Neuronal stem cell (in vitro differentiated cells): ENCODE data around the gene KCNK5.

Experiments
- DNase-seq: peaks from one replicate; pipeline ENCODE4 v3.0.0-alpha.2; 2013; ENCODE audit warnings: low spot score
- H2AFZ ChIP-seq: one replicate; pipeline ENCODE4 v1.6.1; 2013; ENCODE audit warnings: mild to moderate bottlenecking, low read length, inconsistent platforms
- H2AK5ac ChIP-seq: 2 replicates; pipeline ENCODE4 v1.6.1; 2013; ENCODE audit warnings: low read depth, mild to moderate bottlenecking, inconsistent platforms, low read length, moderate library complexity, mixed read lengths
- H2BK120ac ChIP-seq: 2 replicates; pipeline ENCODE4 v1.6.1; 2013; ENCODE audit warnings: low read depth, mild to moderate bottlenecking, inconsistent platforms, low read length, moderate library complexity, mixed read lengths
- H2BK12ac ChIP-seq: one replicate; pipeline ENCODE4 v1.6.1; 2013; ENCODE audit warnings: low read length, inconsistent platforms
- H2BK15ac ChIP-seq: 2 replicates; pipeline ENCODE4 v1.6.1; 2013; ENCODE audit warnings: mild to moderate bottlenecking, low read length, inconsistent platforms, mixed read lengths
- H2BK5ac ChIP-seq: one replicate; pipeline ENCODE4 v1.6.1; 2013; ENCODE audit warnings: inconsistent platforms, mild to moderate bottlenecking, low read length, moderate library complexity
- H3K14ac ChIP-seq: one replicate; pipeline ENCODE4 v1.6.1; 2013; ENCODE audit warnings: low read length, inconsistent platforms
- H3K18ac ChIP-seq: 2 replicates; pipeline ENCODE4 v1.6.1; 2013; ENCODE audit warnings: low read length, inconsistent platforms
- H3K23ac ChIP-seq: 2 replicates; pipeline ENCODE4 v1.6.1; 2013; ENCODE audit warnings: low read depth, mild to moderate bottlenecking, mixed read lengths, low read length, inconsistent platforms; ENCODE audit not compliant: poor library complexity
- H3K27ac ChIP-seq: replicated peaks from 3 replicates; pipeline ENCODE4 v1.5.1; 2013; ENCODE audit warnings: low read length, inconsistent platforms
- H3K27me3 ChIP-seq, 3 experiments: 2 replicates each; pipeline ENCODE4 v1.6.1; 2013; ENCODE audit warnings: low read length in 3 of 3, mild to moderate bottlenecking in 2 of 3, inconsistent platforms in 1 of 3, low read depth in 1 of 3, mixed read lengths in 1 of 3, moderate library complexity in 1 of 3; ENCODE audit not compliant: control insufficient read depth in 3 of 3, insufficient read depth in 3 of 3
- H3K36me3 ChIP-seq, 2 donors: replicated peaks in 1 of 2; 2 replicates each; pipeline ENCODE4 v1.6.1; 2013; ENCODE audit warnings: low read length in 2 of 2; ENCODE audit not compliant: control insufficient read depth in 2 of 2, insufficient read depth in 2 of 2
- H3K4ac ChIP-seq: 2 replicates; pipeline ENCODE4 v1.6.1; 2013; ENCODE audit warnings: inconsistent platforms, mild to moderate bottlenecking, low read length, moderate library complexity
- H3K4me1 ChIP-seq, 2 donors: 1 replicate in 1 of 2; 2 replicates in 1 of 2; pipeline ENCODE4 v1.6.1; 2013; ENCODE audit warnings: low read length in 2 of 2, low read depth in 1 of 2; ENCODE audit not compliant: control insufficient read depth in 2 of 2, insufficient read depth in 1 of 2
- H3K4me2 ChIP-seq: one replicate; pipeline ENCODE4 v1.6.1; 2013; ENCODE audit warnings: mild to moderate bottlenecking, low read length, inconsistent platforms; ENCODE audit not compliant: insufficient read depth, poor library complexity, severe bottlenecking
- H3K4me3 ChIP-seq, 2 donors: 2 replicates each; pipeline ENCODE4 v1.5.1; 2013; ENCODE audit warnings: low read length in 2 of 2, mild to moderate bottlenecking in 2 of 2, inconsistent platforms in 1 of 2, moderate library complexity in 1 of 2
- H3K79me1 ChIP-seq: one replicate; pipeline ENCODE4 v1.6.1; 2013; ENCODE audit warnings: low read depth, mild to moderate bottlenecking, inconsistent platforms, low read length, moderate library complexity
- H3K9ac ChIP-seq: one replicate; pipeline ENCODE4 v1.6.1; 2013; ENCODE audit warnings: mild to moderate bottlenecking, low read depth, low read length, inconsistent platforms; ENCODE audit not compliant: poor library complexity
- H3K9me3 ChIP-seq, 2 donors: replicated peaks in 1 of 2; 2 replicates each; pipeline versions ENCODE3 to v1.6.1; 2013; ENCODE audit warnings: low read length in 2 of 2, mild to moderate bottlenecking in 2 of 2, inconsistent platforms in 1 of 2, low read depth in 1 of 2, mixed read lengths in 1 of 2, moderate library complexity in 1 of 2; ENCODE audit not compliant: control insufficient read depth in 2 of 2, insufficient read depth in 1 of 2
- H4K8ac ChIP-seq: one replicate; pipeline ENCODE4 v1.6.1; 2013; ENCODE audit warnings: low read depth, mild to moderate bottlenecking, inconsistent platforms, low read length, moderate library complexity
- H4K91ac ChIP-seq: one replicate; pipeline ENCODE4 v1.6.1; 2013; ENCODE audit warnings: low read length, low read depth, mild to moderate bottlenecking, inconsistent platforms; ENCODE audit not compliant: poor library complexity
- WGBS, 2 donors: extraction: QIAGEN DNeasy Blood & Tissue Kit; methylation state at CpG; one replicate each; pipeline ENCODE4 v1.1.7; 2013; ENCODE audit warnings: missing lambda C conversion rate in 2 of 2, mixed read lengths in 1 of 2; ENCODE audit not compliant: insufficient read length in 2 of 2, insufficient replicate concordance in 1 of 2; ENCODE audit errors: extremely low coverage in 2 of 2; 5-methylcytosine and 5-hydroxymethylcytosine counted together

Gene KCNK5

GRCh38 chr6:39197922-39198500, 31.3 kb downstream of the KCNK5 start:
- H3K18ac ChIP-seq, result no peak overlapping the region
- H3K4ac ChIP-seq, result no peak overlapping the region
- peaks cover 0 to 2% of the 10 kb centered on the region in 2 donors for H3K9me3 ChIP-seq
- no peak overlapping the region for H2AK5ac ChIP-seq
- no peak overlapping the region for H3K9ac ChIP-seq
- H2BK5ac ChIP-seq, result no peak overlapping the region
- no peak overlapping the region for H3K23ac ChIP-seq
- no peak overlapping the region for H3K27ac ChIP-seq
- H2BK15ac ChIP-seq, result no peak overlapping the region
- no peak overlapping the region for H2BK120ac ChIP-seq
- no peak overlapping the region for H4K91ac ChIP-seq
- H3K79me1 ChIP-seq, result peaks cover 2% of the 10 kb centered on the region
- H3K4me3 ChIP-seq, result no peak overlapping the region
- H2AFZ ChIP-seq, result no peak overlapping the region
- H2BK12ac ChIP-seq, result no peak overlapping the region
- H4K8ac ChIP-seq, result no peak overlapping the region
- H3K4me1 ChIP-seq, result peaks cover 8 to 13% of the 10 kb centered on the region in 2 donors
- H3K14ac ChIP-seq, result no peak overlapping the region
- H3K36me3 ChIP-seq, result peaks cover 0 to 10% of the 10 kb centered on the region in 2 donors
- DNase-seq, result no peak
- peaks cover 0 to 5% (median 0%) of the 10 kb centered on the region in 3 experiments for H3K27me3 ChIP-seq
- H3K4me2 ChIP-seq, result no peak overlapping the region

DNA sequence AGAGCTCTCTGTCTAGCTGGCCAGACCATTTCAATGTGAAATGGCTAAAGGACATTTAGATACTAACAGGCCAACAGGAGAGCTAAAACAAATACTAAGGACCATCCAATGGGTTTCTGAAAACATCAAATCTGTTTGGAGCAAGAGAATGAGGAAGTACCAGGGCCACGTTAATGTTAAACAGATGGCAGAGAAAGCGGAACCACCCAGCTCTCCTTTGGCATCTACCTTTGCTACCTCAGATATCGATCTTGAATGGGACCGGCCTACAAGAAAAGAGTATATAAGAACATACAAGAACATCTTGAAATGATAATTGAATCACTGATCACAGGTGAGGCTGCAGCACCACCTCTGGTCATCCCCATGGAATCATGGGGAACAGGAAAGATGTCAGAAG, 31.8 kb downstream of the KCNK5 start:
- Histone ChIP-seq H3K27me3 (no peaks in the 10 kb centered on the region), H3K4me2 (no peak overlapping the region), H2AK5ac (no peak overlapping the region), H3K79me1 (peaks cover 2% of the 10 kb centered on the region), H2BK15ac (no peak overlapping the region), H3K14ac (no peak overlapping the region), H4K91ac (no peak overlapping the region), H2AFZ (no peak overlapping the region), H3K4me1 (peaks cover 8 to 17% of the 10 kb centered on the region in 2 donors), H4K8ac (no peak overlapping the region), H3K4ac (no peak overlapping the region), H3K18ac (no peak overlapping the region), H3K36me3 (peaks cover 0 to 12% of the 10 kb centered on the region in 2 donors), H2BK120ac (no peak overlapping the region), H3K23ac (no peak overlapping the region), H3K9me3 (peaks cover 0 to 2% of the 10 kb centered on the region in 2 donors), H3K4me3 (no peak overlapping the region), H2BK12ac (no peak overlapping the region), H2BK5ac (no peak overlapping the region), H3K27ac (no peak overlapping the region), H3K9ac (no peak overlapping the region)
- DNase-seq, result no peak
- no CpG with 5 or more reads among the region's 4 CpGs for WGBS, 2 donors

- no peaks in the 10 kb centered on the region for H3K27me3 ChIP-seq
- H3K23ac ChIP-seq, result peak overlapping the region; percentile 9
- no peak overlapping the region for H3K27ac ChIP-seq
- H3K18ac ChIP-seq, result no peak overlapping the region
- no peak overlapping the region for H3K14ac ChIP-seq
- no peak overlapping the region for H2BK5ac ChIP-seq
- H3K4me3 ChIP-seq, result no peak overlapping the region
- H2BK120ac ChIP-seq, result no peak overlapping the region
- H2BK15ac ChIP-seq, result no peak overlapping the region
- no peak overlapping the region for H4K91ac ChIP-seq
- no peak overlapping the region for H3K4ac ChIP-seq
- H4K8ac ChIP-seq, result no peak overlapping the region
- no peak overlapping the region for H3K4me2 ChIP-seq
- no peak overlapping the region for H2AK5ac ChIP-seq
- no peak overlapping the region for H2BK12ac ChIP-seq
- peaks cover 8 to 16% of the 10 kb centered on the region in 2 donors for H3K4me1 ChIP-seq
- WGBS, 2 donors, result no CpG with 5 or more reads among the region's 3 CpGs
- H3K79me1 ChIP-seq, result peaks cover 2% of the 10 kb centered on the region
- no peak for DNase-seq
- no peak overlapping the region for H2AFZ ChIP-seq
- H3K9me3 ChIP-seq, result peaks cover 0 to 2% of the 10 kb centered on the region in 2 donors
- no peak overlapping the region for H3K9ac ChIP-seq
- peaks cover 0 to 12% of the 10 kb centered on the region in 2 donors for H3K36me3 ChIP-seq
Measured at GRCh38 chr6:39196673-39197091, 32.6 kb downstream of the KCNK5 start.

GRCh38 chr6:39195792-39196385, 33.4 kb downstream of the KCNK5 start:
- Histone ChIP-seq H4K8ac (no peak overlapping the region), H3K36me3 (peaks cover 0 to 12% of the 10 kb centered on the region in 2 donors), H3K4me1 (peaks cover 8 to 16% of the 10 kb centered on the region in 2 donors), H3K14ac (no peak overlapping the region), H3K4me3 (no peak overlapping the region), H2BK15ac (no peak overlapping the region), H3K27ac (no peak overlapping the region), H3K4ac (no peak overlapping the region), H2AK5ac (no peak overlapping the region), H2BK5ac (no peak overlapping the region), H3K27me3 (no peaks in the 10 kb centered on the region), H4K91ac (no peak overlapping the region), H2AFZ (no peak overlapping the region), H3K9me3 (peaks cover 0 to 2% of the 10 kb centered on the region in 2 donors), H2BK120ac (no peak overlapping the region), H2BK12ac (no peak overlapping the region), H3K79me1 (peaks cover 2% of the 10 kb centered on the region), H3K23ac (no peak overlapping the region), H3K18ac (no peak overlapping the region), H3K9ac (no peak overlapping the region), H3K4me2 (no peak overlapping the region)
- DNase-seq, result no peak
- no CpG with 5 or more reads among the region's 3 CpGs for WGBS, 2 donors
